Right lobe of liver (tissue), 6 donors: ENCODE data around the gene ETS2. TPM values are rescaled to one million over a fixed set of nuclear protein-coding genes. Genes with fewer than 3 reads are reported as not detected.

Source experiments
- ATAC-seq, 4 donors: fragments of 200-7000 bp; cut with Tn5 transposase; one replicate each; pipeline ENCODE4 v1.9.1; 2020; ENCODE audit warnings: mild to moderate bottlenecking in 4 of 4, moderate library complexity in 4 of 4
- DNase-seq, 3 donors: peaks; one replicate each; pipeline ENCODE4 v3.0.0-alpha.2; 2020
- H3K27ac ChIP-seq, 3 donors: fragments of 200-600 bp; one replicate each; pipeline ENCODE4 v1.8.0; 2022
- H3K27me3 ChIP-seq, 2 donors: fragments of 200-600 bp; one replicate each; pipeline ENCODE4 v1.8.0; 2022
- H3K36me3 ChIP-seq, 4 donors: fragments of 200-600 bp; sonication (generic) in 1 of 4; one replicate each; pipeline versions ENCODE4 v1.5.1 to v1.8.0; 2017 to 2022; ENCODE audit warnings: control low read depth in 1 of 4
- H3K4me1 ChIP-seq, 4 donors: fragments of 200-600 bp; sonication (generic) in 1 of 4; one replicate each; pipeline versions ENCODE4 v1.5.1 to v1.8.0; 2017 to 2022; ENCODE audit warnings: control low read depth in 1 of 4
- H3K4me3 ChIP-seq, 3 donors: fragments of 200-600 bp; one replicate each; pipeline ENCODE4 v1.8.0; 2022
- H3K9me3 ChIP-seq, 4 donors: fragments of 200-600 bp; sonication (generic) in 1 of 4; one replicate each; pipeline versions ENCODE4 v1.5.1 to v1.8.0; 2017 to 2022; ENCODE audit warnings: control low read depth in 1 of 4
- POLR2A ChIP-seq: fragments of 450-650 bp; IDR thresholded peaks from one replicate; pipeline ENCODE4 v1.6.1; 2017; ENCODE audit warnings: antibody characterized with exemption, mild to moderate bottlenecking
- WGBS: methylation state at CpG from one replicate; pipeline ENCODE4 v1.1.6; 2018; ENCODE audit warnings: low coverage, low lambda C conversion rate; ENCODE audit not compliant: insufficient coverage; ENCODE audit errors: missing lambda C conversion rate; 5-methylcytosine and 5-hydroxymethylcytosine counted together
- intact Hi-C, 2 donors: fragments of 100-400 bp; cut with DNase I; formaldehyde crosslinking; loops; one replicate each; pipeline versions ENCODE4 v1.11.2 to v1.14.1; 2022
- total RNA-seq, 6 experiments: library from RNA; depleted of rRNA in 2 of 6; stranded (reverse); fragments of >200 nt in 2 of 6; fragmentation: NEBNext Ultra II Directional in 3 of 6; extraction: Animal tissue kit (Norgen Biotek cat#: 25700) in 3 of 6; gene quantifications; one replicate each; pipeline versions ENCODE4 v1.1.0 to v1.2.4, GENCODE V29; 2016 to 2023
- TF ChIP-seq, protein P1 (sequence below), 4 donors: fragments of 200-600 bp in 3 of 4; fragments of 450-650 bp in 1 of 4; IDR thresholded peaks; one replicate each; pipeline versions ENCODE4 v1.5.1 to v1.8.0; 2016 to 2022; ENCODE audit warnings: antibody characterized with exemption in 4 of 4, mild to moderate bottlenecking in 2 of 4
- donor health status: DM: no; HTN: yes; CAD: no.
- donor health status: DM: no; HTN: no; CAD: no.
- donor health status: DM: no; HTN: no; CAD: no.
- donor health status: DM: no; HTN: yes; CAD: no.
- donor health status: DM: no; HTN: yes; CAD: no.

The ETS2 gene
- total RNA-seq, 6 experiments from 2014 or later, result 38.3 to 252 (median 129) TPM

DNA sequence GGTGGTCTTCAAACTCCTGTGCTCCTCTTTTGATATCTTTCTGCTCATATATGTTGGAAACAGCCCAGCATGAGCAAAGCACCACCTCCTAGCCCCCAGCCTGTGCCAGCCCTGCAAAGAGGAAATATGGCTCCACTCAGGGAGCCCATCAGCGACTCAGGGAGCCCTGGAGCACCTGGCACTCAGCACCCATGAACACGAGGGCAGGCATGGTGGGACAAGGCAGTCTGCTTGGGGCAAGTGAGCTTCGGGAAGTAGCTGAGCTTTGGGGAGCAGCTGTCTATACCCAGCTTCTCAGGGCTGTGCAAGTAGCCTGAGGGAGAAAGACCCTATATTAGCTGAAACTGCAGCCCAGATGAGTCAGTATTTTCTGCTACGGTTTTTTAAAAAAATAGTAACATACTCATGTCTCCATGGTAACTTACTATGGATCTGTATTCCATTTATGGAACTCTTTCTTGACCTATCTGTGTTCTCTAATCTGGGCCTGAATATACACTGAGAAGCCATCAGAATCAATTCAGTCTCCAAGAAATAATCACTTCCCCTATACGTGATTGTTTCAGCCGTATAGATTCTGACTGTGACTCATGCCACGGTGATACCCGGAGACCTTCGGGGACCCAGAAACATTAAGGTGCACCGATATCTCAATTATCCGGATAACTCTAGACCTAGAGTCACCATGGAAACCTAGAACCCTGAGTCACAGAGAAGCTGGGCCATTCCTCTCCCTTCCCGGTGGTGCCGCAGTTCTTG, 1.5 kb upstream of the ETS2 start:
- Histone ChIP-seq H3K36me3 (peaks cover 0 to 3% (median 0%) of the 10 kb centered on the region in 4 donors), H3K27ac (peak overlapping the region; percentile 94 to 99 (median 99)), H3K9me3 (no peaks in the 10 kb centered on the region), H3K4me1 (peaks cover 0 to 14% (median 0%) of the 10 kb centered on the region in 4 donors), H3K27me3 (no peaks in the 10 kb centered on the region), H3K4me3 (peak overlapping the region; percentile 50 to 79 (median 70))
- DNase-seq, result peak in 1 of 3 donors; percentile 27
- intact Hi-C loops, result no loop called here
- 46% methylated on average over 10 of the region's 13 CpGs for WGBS
- no peak for ATAC-seq
- TF ChIP-seq POLR2A, result no peak
- TF ChIP-seq, protein P1, sequence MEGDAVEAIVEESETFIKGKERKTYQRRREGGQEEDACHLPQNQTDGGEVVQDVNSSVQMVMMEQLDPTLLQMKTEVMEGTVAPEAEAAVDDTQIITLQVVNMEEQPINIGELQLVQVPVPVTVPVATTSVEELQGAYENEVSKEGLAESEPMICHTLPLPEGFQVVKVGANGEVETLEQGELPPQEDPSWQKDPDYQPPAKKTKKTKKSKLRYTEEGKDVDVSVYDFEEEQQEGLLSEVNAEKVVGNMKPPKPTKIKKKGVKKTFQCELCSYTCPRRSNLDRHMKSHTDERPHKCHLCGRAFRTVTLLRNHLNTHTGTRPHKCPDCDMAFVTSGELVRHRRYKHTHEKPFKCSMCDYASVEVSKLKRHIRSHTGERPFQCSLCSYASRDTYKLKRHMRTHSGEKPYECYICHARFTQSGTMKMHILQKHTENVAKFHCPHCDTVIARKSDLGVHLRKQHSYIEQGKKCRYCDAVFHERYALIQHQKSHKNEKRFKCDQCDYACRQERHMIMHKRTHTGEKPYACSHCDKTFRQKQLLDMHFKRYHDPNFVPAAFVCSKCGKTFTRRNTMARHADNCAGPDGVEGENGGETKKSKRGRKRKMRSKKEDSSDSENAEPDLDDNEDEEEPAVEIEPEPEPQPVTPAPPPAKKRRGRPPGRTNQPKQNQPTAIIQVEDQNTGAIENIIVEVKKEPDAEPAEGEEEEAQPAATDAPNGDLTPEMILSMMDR (IDR thresholded peaks at IDR 0.05), result no peak

DNA sequence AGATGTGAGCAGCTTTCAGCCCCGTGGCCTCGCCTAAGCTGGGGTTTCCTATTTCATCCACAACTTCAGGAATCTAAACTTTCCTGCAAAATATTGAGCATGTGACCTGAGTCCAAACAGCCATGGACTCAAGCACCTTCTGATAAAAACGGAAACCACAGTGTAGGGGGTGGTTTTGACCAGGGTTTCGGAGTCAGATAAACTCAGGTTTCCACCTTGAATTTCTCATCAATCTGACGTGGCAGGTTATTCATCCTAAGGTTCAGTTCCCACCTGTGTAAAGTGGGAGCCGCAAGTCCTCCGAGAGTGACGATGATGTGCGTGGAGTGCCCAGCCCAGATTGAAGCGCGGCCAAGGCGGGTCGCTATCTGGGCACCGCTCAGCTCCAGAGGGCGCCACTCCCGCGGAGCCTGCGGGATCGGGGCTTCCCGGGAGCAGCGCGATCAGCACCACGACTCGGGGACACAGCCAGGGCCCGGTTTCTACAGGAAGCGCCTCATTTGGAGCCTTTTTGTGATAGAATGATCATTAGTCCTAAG, 871 bp upstream of the ETS2 start:
- ATAC-seq, result peak; percentile 57 to 75 (median 64)
- WGBS, result 11% methylated on average over 5 of the region's 26 CpGs
- TF ChIP-seq, protein P1 (IDR thresholded peaks at IDR 0.05), result peak; percentile 37 to 66 (median 56)
- no peak for TF ChIP-seq POLR2A
- H3K36me3 ChIP-seq, result peaks cover 0 to 5% (median 2%) of the 10 kb centered on the region in 4 donors
- peaks cover 0 to 21% (median 3%) of the 10 kb centered on the region in 4 donors for H3K4me1 ChIP-seq
- no peaks in the 10 kb centered on the region for H3K27me3 ChIP-seq
- intact Hi-C loops, result no loop called here
- H3K9me3 ChIP-seq, result no peaks in the 10 kb centered on the region
- peak overlapping the region; percentile 50 to 79 (median 70) for H3K4me3 ChIP-seq
- DNase-seq, result peak; percentile 87 to 90 (median 89)
- peak overlapping the region; percentile 94 to 99 (median 99) for H3K27ac ChIP-seq

DNA sequence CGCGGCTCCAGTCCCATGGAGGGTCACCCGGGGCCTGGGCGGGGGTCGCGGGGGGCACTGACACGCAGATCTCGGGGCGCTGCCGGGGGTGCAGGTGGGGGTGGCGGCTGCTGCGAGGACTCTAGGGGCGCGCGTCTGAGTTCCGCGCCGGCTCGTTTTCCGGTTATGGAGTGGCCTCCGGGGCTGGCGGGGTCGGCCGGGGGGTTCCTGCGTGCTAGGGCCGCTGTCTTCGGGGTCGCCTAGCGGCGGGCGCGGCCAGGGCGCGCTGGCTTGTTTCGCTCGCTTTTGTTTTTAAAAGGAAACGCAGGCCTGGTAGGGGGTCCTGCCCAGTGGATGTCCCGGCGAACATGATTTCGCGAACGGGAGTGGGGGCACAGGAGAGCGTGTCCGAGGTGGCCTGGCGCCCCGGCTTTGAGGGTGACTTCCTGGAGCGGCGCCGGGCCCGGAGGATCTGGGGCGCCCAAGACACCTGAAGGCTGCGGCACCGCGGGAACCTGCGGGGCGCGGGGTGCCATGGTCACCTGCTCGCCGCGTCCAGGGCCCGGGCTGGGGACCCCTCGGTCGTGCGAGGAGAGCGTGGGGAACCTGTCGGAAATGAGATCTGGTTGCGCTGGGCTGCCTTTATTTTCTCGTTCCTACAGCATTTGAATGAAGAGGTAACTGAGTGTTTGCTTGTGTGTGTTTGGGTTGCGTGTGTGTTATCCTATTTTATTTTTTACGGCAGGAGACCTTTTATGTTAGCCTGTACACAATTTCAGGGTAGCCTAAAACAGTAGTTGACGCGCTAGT, 618 bp downstream of the ETS2 start:
- Histone ChIP-seq H3K36me3 (peaks cover 0 to 18% (median 9%) of the 10 kb centered on the region in 4 donors), H3K4me1 (peaks cover 0 to 36% (median 8%) of the 10 kb centered on the region in 4 donors), H3K27ac (peak overlapping the region; percentile 96 to 99 (median 99)), H3K27me3 (no peaks in the 10 kb centered on the region), H3K4me3 (peak overlapping the region; percentile 65 to 79 (median 70)), H3K9me3 (no peaks in the 10 kb centered on the region)
- 0% methylated on average over 8 of the region's 72 CpGs for WGBS
- intact Hi-C loops, result no loop called here
- DNase-seq (peak; percentile 61 to 72 (median 69)), ATAC-seq (peak in 1 of 4 donors; percentile 4)
- TF ChIP-seq, protein P1 (IDR thresholded peaks at IDR 0.05), result peak in 1 of 4 donors; percentile 18
- no peak for TF ChIP-seq POLR2A

DNA sequence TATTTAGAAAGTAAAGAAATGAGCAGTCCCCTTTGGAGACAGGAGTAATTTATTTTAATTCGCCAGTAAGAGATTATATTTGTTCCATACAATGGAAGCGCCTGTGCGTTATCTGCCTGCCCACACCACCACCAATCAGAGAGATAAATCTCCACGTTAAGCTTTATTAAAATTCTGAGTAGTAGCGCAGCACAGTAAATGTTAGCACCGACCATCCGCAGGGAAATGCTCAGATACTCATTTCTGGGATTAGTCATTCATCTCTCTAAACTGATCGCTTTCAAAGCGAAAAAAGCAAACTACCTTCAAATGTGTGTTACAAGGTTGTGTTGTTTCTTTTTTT, 1.2 kb downstream of the ETS2 start:
- Histone ChIP-seq H3K27me3 (no peaks in the 10 kb centered on the region), H3K9me3 (no peaks in the 10 kb centered on the region), H3K4me1 (peaks cover 0 to 41% (median 11%) of the 10 kb centered on the region in 4 donors), H3K27ac (peak overlapping the region; percentile 96 to 99 (median 99)), H3K4me3 (peak overlapping the region; percentile 65 to 79 (median 70)), H3K36me3 (peaks cover 0 to 23% (median 11%) of the 10 kb centered on the region in 4 donors)
- ATAC-seq (no peak), DNase-seq (no peak)
- under 1% methylated on average over 9 of the region's 9 CpGs for WGBS
- TF ChIP-seq POLR2A, result no peak
- intact Hi-C loops, result no loop called here
